ENCODE measurements around the gene MISP. TPM values are rescaled to one million over a fixed set of nuclear protein-coding genes. Genes with fewer than 3 reads are reported as not detected.

The MISP gene
- total and polyA plus RNA-seq, 2 of the 13 experiments (the other 11 are each of a cell fraction or from before 2014, with no cell fraction given): 0.67 to 1.3 TPM

DNA sequence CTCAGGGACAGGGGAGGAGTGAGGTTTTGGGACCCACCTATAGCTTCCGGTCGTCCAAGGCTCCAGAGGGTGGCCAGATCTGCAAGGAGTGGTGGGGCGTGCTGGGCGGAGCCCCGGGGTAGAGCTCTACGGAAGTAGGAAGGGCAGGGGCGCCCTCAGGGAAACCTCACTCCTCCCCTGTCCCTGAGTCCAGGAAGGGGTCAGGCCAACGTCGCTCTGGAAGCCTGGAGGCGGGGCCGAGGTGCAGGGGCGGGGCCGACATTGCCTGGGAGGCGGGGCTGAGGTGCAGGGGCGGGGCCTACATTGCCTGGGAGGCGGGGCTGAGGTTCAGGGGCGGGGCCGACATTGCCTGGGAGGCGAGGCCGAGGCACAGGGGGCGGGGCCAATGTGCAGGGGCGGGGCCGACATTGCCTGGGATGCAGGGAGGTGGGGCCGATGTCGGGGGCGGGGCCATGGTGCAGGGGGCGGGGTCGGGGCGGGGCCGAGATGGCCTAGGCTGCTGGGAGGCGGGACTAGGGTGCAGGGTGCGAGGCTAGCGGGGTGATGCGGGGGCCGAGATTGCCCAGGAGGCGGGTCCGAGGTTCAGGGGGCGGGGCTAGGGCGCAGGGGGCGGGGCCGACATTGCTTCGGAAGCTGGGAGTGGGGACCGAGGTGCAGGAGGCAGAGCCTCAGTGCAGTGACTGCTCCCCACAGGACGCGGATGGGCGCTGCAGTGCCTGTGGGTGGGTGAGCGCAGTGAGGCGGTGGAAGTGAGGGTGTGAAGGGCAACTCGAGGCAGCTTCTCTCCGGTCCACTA is 47.1 kb upstream of the MISP start (continued):
- TF ChIP-seq ZNF34 (CRISPR knock-in tag; IDR thresholded peaks at IDR 0.05; ENCODE audit: borderline replicate concordance) (no peak), TOPORS (CRISPR knock-in tag; IDR thresholded peaks at IDR 0.05) (peak; percentile 55; the same call in 1 of the 2 replicates), PHF20 (CRISPR knock-in tag; IDR thresholded peaks at IDR 0.05) (peak; percentile 27), ZNF768 (CRISPR knock-in tag; IDR thresholded peaks at IDR 0.05) (peak; percentile 47; the same call in 1 of the 2 replicates), ZNF607 (CRISPR knock-in tag; IDR thresholded peaks at IDR 0.05; ENCODE audit: borderline replicate concordance) (peak; percentile 72; the same call in 1 of the 2 replicates), ZFX (CRISPR knock-in tag; IDR thresholded peaks at IDR 0.05; ENCODE audit: low read depth) (peak; percentile 81), MYNN (CRISPR knock-in tag; IDR thresholded peaks at IDR 0.05; ENCODE audit: low read depth) (no peak), KDM5B (CRISPR knock-in tag; IDR thresholded peaks at IDR 0.05; ENCODE audit: borderline replicate concordance) (peak; percentile 71; the same call in 1 of the 2 replicates), MEIS1 (CRISPR knock-in tag; IDR thresholded peaks at IDR 0.05; ENCODE audit: borderline replicate concordance) (0 out of 2 replicates have a peak, but pooled peaks have one; percentile 11), NFIC (IDR thresholded peaks at IDR 0.05; ENCODE audit: low read length) (no peak), MED1 (CRISPR knock-in tag; IDR thresholded peaks at IDR 0.05) (peak; percentile 49; the same call in 1 of the 2 replicates), ZSCAN21 (CRISPR knock-in tag; IDR thresholded peaks at IDR 0.05; ENCODE audit: borderline replicate concordance) (peak; percentile 80), HOXA7 (CRISPR knock-in tag; IDR thresholded peaks at IDR 0.05) (no peak), FOXO1 (CRISPR knock-in tag; IDR thresholded peaks at IDR 0.05) (peak; percentile 63), ZNF776 (CRISPR knock-in tag; IDR thresholded peaks at IDR 0.05) (0 out of 2 replicates have a peak, but pooled peaks have one; percentile 49), AHR (CRISPR knock-in tag; IDR thresholded peaks at IDR 0.05) (no peak), FOXC1 (CRISPR knock-in tag; IDR thresholded peaks at IDR 0.05; ENCODE audit: borderline replicate concordance) (no peak), RAD21 (CRISPR knock-in tag; IDR thresholded peaks at IDR 0.05) (peak; percentile 22; the same call in 1 of the 2 replicates), LCORL (IDR thresholded peaks at IDR 0.05) (no peak), LCORL (CRISPR knock-in tag; IDR thresholded peaks at IDR 0.05) (no peak; the same call in 1 of the 2 replicates)
- TF ChIP-seq, protein P1, sequence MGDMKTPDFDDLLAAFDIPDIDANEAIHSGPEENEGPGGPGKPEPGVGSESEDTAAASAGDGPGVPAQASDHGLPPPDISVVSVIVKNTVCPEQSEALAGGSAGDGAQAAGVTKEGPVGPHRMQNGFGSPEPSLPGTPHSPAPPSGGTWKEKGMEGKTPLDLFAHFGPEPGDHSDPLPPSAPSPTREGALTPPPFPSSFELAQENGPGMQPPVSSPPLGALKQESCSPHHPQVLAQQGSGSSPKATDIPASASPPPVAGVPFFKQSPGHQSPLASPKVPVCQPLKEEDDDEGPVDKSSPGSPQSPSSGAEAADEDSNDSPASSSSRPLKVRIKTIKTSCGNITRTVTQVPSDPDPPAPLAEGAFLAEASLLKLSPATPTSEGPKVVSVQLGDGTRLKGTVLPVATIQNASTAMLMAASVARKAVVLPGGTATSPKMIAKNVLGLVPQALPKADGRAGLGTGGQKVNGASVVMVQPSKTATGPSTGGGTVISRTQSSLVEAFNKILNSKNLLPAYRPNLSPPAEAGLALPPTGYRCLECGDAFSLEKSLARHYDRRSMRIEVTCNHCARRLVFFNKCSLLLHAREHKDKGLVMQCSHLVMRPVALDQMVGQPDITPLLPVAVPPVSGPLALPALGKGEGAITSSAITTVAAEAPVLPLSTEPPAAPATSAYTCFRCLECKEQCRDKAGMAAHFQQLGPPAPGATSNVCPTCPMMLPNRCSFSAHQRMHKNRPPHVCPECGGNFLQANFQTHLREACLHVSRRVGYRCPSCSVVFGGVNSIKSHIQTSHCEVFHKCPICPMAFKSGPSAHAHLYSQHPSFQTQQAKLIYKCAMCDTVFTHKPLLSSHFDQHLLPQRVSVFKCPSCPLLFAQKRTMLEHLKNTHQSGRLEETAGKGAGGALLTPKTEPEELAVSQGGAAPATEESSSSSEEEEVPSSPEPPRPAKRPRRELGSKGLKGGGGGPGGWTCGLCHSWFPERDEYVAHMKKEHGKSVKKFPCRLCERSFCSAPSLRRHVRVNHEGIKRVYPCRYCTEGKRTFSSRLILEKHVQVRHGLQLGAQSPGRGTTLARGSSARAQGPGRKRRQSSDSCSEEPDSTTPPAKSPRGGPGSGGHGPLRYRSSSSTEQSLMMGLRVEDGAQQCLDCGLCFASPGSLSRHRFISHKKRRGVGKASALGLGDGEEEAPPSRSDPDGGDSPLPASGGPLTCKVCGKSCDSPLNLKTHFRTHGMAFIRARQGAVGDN (CRISPR knock-in tag; IDR thresholded peaks at IDR 0.05): peak; percentile 71
- TF ChIP-seq, protein P2, sequence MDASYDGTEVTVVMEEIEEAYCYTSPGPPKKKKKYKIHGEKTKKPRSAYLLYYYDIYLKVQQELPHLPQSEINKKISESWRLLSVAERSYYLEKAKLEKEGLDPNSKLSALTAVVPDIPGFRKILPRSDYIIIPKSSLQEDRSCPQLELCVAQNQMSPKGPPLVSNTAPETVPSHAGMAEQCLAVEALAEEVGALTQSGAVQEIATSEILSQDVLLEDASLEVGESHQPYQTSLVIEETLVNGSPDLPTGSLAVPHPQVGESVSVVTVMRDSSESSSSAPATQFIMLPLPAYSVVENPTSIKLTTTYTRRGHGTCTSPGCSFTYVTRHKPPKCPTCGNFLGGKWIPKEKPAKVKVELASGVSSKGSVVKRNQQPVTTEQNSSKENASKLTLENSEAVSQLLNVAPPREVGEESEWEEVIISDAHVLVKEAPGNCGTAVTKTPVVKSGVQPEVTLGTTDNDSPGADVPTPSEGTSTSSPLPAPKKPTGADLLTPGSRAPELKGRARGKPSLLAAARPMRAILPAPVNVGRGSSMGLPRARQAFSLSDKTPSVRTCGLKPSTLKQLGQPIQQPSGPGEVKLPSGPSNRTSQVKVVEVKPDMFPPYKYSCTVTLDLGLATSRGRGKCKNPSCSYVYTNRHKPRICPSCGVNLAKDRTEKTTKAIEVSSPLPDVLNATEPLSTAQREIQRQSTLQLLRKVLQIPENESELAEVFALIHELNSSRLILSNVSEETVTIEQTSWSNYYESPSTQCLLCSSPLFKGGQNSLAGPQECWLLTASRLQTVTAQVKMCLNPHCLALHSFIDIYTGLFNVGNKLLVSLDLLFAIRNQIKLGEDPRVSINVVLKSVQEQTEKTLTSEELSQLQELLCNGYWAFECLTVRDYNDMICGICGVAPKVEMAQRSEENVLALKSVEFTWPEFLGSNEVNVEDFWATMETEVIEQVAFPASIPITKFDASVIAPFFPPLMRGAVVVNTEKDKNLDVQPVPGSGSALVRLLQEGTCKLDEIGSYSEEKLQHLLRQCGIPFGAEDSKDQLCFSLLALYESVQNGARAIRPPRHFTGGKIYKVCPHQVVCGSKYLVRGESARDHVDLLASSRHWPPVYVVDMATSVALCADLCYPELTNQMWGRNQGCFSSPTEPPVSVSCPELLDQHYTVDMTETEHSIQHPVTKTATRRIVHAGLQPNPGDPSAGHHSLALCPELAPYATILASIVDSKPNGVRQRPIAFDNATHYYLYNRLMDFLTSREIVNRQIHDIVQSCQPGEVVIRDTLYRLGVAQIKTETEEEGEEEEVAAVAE (CRISPR knock-in tag; IDR thresholded peaks at IDR 0.05; ENCODE audit: borderline replicate concordance): 0 out of 2 replicates have a peak, but pooled peaks have one; percentile 45

Measured in HepG2 (cell line).